HG02610 (cell line): ENCODE measurements around the gene CNIH3.

Source experiments
- ATAC-seq: cut with Tn5 transposase; IDR thresholded peaks from one replicate; pipeline ENCODE4 v1.9.1; 2021; ENCODE audit warnings: mild to moderate bottlenecking, moderate library complexity; ENCODE audit not compliant: unreplicated experiment

The CNIH3 gene

DNA sequence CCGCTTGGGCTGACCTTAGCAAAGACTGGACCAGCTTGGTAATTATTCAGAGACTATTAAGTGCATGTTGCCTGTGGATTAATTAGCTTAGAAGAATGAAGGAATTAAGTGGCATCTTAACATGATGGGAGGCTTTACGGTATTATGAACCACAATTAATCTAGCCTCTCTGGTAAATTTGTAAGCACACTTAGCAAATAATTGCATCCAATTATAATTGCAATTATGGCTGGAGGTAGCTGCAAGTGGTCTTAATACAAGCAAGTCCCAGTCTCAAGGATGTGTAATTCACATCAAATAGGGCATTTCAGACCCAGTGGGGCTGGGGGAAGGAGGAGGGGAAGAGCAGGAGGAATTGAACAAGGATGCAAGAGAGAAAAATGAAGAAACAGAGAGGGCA lies 151.6 kb downstream of the CNIH3 start:
- ATAC-seq = no peak

DNA sequence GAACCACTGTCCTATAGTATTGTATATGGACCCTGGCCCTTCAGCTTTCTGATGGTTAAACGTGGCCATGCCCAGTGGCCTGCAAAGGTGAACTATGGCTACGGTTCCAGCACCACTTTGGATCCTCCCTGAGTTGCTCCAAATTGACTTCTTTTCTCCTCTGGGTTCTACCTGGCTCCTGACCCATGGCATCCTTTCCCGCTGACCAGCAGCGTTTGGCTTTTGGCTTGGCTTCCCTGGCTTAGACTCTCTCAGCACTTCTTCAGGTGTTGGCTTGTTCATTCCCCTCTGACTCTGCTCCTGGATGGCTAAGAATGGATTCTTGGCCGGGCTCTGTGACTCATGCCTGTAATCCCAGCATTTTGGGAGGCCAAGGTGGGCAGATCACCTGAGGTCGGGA lies 152.9 kb downstream of the CNIH3 start:
- ATAC-seq = no peak

DNA sequence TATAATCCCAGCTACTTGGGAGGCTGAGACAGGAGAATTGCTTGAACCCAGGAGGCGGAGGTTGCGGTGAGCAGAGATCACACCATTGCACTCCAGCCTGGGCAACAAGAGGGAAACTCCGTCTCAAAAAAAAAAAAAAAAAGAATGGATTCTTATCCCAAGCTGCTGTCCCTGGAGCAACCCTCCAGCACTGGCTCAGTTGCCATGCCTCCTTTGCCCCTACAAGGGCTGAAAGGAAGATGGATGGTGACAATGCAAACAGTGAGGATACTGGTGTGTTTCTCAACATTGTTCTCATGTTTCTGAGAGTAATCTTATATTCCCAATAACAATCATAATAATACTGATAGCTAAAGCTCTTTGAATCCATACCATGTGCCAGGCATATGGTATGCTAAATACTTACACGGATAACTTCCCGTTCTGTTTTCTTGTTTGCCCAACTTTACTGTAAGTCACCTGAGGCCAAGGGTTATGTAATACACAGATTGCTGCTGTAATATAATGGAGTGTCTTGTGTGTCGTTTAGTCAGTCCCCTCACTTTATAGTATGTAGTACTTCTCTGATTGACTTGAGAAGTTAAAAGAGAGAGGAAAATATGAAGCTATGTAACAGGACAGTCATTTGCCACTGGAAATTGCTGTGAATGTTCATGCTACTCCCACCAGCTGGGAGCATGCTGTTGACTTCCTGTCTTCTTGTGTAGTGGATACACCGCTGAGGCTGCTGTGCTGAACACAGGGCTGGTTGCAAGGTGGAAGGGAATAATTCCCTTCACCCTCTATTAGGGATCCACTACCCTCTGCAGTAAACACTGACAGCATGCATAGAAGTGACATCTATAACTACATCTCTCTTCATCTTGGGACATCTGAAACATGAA lies 153.6 kb downstream of the CNIH3 start:
- no peak for ATAC-seq

DNA sequence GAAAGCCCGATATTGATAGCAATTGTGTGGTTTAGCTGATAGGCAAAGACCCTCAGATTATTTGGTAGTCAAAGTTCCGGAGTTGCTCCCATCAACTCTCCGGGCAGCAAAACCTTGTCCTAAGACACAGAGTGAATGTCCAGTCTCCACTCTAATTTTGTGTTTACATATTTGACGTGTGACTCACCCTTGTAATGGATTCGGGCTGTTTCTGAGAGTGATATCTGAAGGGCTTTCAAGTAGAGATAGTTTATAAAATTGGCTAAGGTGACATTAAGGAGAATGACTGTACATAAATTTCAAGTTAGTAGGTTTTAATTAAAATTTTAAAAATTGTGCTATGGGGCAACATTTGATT lies 154.2 kb downstream of the CNIH3 start:
- ATAC-seq = no peak

DNA sequence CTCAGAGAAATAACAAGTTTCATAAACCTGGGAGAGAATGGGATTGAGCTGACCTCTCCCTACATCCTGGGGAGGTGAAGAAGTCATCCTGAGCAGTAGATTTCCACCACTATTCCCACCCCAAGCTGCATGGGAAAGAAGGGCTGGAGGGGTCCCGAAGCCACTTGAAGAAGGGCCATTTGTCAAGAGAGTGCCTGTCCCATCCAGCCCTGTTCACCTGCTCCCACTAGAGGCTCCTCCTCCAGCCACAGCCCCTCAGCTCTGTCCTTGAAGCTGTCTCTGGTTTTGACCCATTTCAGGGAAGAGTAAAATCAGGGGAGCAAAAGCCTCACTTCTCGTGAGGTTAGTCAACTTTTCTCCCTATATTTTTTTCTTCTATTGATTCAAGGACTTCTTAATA lies 157.5 kb downstream of the CNIH3 start:
- ATAC-seq = no peak

DNA sequence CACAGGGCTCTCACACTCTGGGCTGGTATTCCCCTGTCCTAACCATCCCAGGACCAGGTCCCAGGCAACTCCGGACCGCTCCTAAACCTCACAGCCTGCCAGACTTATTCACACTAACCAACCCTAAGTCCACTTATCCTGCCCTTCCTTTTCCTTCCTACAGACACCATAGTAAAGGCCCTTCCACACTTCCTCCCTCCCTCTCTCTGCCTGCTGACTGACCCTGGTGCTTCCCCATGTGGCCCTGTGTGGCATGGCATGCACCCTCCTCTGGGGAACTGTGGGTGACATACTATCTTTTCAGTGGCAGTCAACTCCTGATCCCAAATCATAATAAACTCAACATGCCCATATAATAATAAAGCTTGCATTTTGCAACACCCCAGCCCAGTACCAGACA lies 158.3 kb downstream of the CNIH3 start:
- peak; percentile 73 for ATAC-seq

DNA sequence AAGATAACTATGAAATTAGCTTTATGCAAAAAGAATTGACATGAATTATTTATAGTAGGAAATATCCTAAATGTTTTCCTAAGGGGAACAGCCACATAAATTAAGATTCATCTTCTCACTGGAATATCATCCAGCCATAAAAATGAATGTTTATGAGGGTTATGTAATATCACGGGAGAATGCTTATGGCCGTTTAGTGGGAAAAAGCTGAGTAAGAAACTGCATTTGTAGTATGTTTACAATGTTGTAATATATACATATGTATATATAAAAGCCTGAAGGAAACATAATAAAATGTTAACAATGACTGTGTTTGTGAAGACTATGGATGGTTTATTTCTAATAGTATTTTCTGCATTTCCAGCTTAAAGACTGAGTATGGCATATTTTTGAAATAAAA lies 161.1 kb downstream of the CNIH3 start:
- no peak for ATAC-seq

DNA sequence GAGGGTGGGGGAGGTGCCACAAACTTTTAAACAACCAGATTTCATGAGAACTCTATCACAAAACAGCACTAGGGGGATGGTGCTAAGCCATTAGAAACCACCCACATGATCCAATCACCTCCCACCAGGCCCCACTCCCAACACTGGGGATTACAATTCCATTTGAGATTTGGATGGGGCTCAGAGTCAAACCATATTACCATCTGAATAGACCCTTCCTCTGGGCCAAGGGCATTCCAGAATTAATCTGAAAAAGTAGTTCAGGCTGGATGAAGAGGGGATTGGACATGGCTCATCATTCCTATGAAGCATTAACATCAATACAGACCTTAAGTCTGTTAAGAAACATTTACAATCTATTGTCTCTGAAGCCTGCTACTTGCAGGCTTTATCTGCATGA lies 163.4 kb downstream of the CNIH3 start:
- ATAC-seq = no peak

DNA sequence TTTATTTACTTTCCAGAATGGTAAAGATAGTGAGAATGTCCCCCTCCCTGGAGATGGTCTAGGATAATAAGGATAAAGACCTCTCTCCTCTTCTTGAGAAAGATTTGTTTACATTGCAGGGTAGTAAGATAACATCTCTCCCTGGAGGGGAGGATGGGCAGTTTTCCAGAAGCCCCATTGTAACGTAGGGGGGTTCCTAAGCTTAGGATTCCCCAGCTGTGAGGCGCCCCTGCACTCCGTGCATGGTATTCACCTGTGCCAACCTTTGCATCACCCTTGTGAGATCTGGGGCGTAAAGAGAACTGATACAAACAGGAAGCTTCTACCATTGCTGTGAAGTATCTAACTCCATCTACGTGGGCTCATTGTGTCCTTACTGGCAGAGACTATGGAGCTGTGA lies 164.6 kb downstream of the CNIH3 start:
- ATAC-seq = no peak

DNA sequence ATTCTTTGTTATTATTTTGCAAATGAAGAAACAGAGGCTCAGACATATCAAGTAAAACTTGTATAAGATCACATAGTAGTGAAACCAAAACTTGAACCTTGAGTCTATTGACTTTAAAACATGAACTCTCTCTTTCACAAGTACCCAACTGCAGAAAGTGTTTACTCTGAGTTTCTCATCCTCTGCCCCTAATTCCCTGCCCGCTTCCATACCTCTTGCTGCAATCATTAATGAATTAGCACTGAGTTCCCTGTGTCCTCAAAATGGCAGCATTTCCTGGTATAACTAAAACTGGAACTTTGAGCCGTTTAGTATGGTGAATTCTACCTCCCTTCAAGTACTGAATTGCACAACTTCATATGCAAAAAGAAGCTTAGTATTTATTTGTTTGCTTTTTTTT lies 165.7 kb downstream of the CNIH3 start:
- ATAC-seq = no peak

DNA sequence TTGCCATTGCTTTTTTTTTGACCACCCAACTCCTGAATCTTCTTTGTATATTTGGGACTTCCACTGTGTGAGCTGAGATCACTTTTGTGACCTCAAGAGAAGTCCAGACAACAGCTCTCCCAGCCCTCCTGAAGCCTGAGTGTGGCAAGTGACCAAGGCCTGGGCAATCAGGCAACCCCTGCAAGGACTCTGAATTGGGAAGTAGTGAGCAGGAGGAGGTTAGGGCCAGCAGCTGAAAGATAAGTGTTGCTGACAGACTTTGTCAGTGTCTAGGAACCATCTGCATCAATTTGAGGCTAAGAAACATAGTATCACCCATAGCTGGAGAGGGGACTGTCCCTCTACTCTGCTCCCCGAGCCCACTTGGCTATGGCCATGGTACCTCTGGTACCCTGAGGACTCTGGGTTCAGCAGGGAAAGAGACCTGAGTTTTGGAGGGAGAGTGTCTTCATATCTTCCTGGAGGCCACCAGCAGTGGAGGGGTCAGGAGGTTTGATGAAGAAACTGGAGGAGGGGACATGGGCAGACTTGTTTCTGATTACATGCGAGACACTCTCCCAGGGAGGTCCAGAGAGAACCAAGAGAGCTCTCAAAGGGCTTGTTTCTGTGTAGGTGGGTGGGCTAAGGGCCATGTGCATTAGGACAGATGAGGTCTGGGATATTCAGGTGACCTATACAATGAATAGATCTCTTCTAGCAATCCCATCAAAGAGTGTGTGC lies 166.3 kb downstream of the CNIH3 start:
- no peak for ATAC-seq

DNA sequence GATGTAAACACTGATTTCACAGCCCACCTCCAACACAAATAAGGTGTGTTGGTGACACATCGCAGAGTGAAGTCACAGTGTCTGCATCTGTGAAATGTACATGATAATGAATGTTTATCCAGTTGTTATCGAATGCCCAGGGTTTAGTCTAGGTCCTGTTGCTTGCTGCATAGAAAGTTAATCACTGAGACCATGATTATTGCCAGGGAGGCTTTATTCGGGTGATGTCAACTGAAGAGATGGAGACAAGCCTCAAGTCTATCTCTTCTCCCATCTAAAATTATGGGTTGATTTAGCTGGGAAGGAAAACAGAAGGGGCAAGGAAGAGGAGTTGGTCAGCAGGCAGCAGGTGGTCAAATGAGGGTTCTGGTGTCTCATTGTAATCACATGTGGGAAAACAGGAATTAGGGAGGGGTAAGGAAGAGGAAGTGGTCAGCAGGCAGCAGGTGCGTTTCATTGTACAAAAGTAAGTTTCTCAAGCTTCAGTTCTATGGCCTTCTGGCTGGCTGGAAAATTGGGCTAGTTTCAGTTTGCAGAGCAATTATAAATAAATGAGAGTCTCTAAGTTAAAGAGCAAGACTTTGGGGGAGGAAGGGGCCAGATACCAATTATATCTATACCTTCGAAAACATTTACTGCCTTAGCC lies 167.0 kb downstream of the CNIH3 start:
- no peak for ATAC-seq

DNA sequence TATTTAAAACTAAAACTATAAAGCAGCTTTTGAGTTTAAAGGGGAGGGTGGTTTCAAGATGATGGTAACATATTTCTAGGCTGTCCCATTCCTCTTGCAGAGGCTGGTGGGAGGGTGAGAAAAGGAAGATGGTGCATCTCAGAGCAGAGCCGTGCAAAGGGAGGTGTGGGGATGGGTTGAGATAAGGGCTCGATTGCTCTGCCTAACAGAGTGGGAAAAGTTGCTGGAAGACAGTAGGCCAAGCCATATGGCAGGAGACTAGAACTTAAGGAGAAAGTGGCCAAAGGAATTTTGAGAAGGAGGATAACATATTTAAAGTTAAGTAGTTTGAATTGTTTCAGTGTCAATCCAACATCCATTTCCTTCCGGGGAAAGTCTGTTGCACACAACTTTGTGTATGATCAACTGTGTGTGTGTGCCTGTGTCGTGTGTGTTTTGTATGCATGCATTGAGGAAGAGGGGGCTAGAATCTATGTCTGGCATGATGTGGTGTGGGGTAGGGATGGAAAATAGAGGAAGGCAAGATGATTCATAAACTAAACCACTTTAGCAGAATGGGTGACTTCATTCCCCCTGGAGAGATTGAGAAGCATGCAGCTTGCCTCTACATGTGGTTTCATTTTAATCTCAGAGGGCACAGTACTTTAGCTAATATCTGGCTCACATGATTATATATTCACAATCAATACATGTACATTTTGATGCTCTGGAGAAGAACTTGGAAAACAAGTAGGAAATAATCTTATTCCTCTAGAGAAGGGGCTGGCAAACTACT lies 168.3 kb downstream of the CNIH3 start:
- ATAC-seq = no peak

DNA sequence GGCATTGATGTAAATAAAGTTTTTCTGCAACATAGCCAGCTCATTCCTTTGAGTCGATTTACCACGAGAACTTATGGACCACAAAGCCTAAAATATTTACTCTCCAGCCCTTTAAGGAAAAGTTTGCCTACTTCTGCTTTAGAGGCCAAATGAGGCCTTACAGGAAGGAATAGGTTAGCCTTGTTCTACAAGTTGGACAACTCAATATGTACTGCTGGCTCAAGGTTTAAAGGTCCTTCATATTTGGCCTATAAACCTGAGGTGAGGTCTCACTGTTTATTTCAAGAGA lies 168.9 kb downstream of the CNIH3 start:
- no peak for ATAC-seq

DNA sequence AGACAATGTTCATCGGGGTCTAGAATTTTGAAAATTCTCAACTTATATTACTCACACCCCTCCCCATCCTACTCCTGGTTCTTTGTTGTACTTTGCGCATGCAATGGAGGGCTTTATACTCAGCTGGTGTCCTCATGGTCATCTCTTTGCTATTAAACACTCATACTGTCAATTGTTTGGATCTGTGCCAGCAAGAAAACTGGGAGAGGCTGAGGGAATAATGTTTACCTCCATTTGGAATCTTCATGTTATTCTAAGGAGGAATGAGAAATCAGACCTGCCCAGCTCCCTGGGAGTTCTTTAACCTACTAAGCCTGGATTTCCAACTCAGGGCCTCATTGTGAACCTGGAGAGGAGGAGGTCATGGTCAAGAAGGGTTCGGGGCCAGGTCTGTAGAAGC lies 169.5 kb downstream of the CNIH3 start:
- ATAC-seq = no peak

DNA sequence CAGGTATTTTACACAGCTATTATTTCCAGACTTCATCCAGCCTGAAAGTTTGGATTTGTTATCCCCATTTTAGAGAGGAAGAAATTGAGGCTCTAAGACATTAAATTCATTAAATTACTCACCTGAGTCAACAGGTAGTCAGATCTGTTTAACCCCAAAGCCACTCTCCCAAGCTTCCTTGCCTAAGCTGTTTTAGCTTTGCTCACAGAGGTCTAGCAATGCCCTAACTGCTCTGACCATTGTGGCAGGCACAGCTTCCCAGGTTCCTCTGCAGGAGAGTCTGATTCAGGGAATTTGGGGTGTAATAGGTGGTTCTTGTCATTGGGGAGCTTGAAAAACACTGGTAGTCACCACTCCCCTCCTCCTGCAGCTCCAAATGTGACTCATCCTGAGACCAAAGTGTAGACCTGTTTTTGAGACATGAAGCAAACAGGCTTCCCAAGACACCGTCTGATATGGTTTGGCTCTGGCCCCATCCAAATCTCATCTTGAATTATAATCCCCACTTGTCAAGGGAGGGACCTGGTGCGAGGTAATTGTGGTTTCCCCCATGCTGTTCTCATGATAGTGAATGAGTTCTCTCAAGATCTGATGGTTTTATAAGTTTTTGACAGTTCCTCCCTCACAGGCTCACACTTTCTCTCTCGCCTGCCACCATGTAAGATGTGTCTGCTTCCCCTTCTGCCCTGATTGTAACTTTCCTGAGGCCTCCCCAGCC lies 170.6 kb downstream of the CNIH3 start:
- ATAC-seq = no peak

DNA sequence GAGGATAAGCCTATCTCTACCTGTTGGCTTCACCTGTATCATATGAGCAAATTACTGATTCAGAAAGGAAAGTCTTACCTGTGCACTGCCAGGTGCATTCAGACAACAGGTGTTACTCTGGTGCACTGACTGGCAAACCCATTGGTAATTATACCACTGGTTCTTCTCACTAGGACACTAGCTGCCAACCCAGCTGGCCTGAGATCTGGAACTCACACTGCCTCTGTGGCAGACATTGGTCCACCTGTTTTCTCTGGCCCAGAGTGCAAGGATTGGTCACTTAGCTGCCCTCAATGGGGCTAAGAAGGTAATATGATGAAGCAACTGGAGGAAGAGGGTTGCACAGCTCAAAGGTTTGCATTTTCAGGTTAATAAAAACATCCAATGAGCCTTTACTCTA lies 173.2 kb downstream of the CNIH3 start:
- ATAC-seq = no peak
